Measurements from ENCODE around the gene ZNRD2.

Gene ZNRD2

GRCh38 chr11:65536412-65537295, 33.6 kb upstream of the ZNRD2 start:
- ATAC-seq = no peak
- TF ChIP-seq POU6F1 (CRISPR knock-in tag; IDR thresholded peaks at IDR 0.05; ENCODE audit: borderline replicate concordance, low read depth) (no peak), ZNF565 (CRISPR knock-in tag; conservative IDR thresholded peaks at IDR 0.05; ENCODE audit: low read depth) (no peak), CSRNP3 (CRISPR knock-in tag; IDR thresholded peaks at IDR 0.05) (no peak), PPARA (CRISPR knock-in tag; IDR thresholded peaks at IDR 0.05; ENCODE audit: borderline replicate concordance) (no peak), SNAI2 (CRISPR knock-in tag; IDR thresholded peaks at IDR 0.05) (no peak), ZNF70 (CRISPR knock-in tag; IDR thresholded peaks at IDR 0.05) (no peak), GLIS3 (CRISPR knock-in tag; IDR thresholded peaks at IDR 0.05) (no peak), TOX (CRISPR knock-in tag; IDR thresholded peaks at IDR 0.05; ENCODE audit: borderline replicate concordance) (no peak), ZNF8 (CRISPR knock-in tag; IDR thresholded peaks at IDR 0.05) (no peak), PATZ1 (CRISPR knock-in tag; IDR thresholded peaks at IDR 0.05; ENCODE audit: borderline replicate concordance) (no peak), ISL1 (CRISPR knock-in tag; IDR thresholded peaks at IDR 0.05) (no peak), CREB5 (CRISPR knock-in tag; IDR thresholded peaks at IDR 0.05; ENCODE audit: low read depth) (no peak), CSDC2 (CRISPR knock-in tag; IDR thresholded peaks at IDR 0.05) (no peak), ZFP3 (CRISPR knock-in tag; IDR thresholded peaks at IDR 0.05) (no peak)

- TF ChIP-seq ZNF70 (CRISPR knock-in tag; IDR thresholded peaks at IDR 0.05) (no peak), ZNF8 (CRISPR knock-in tag; IDR thresholded peaks at IDR 0.05) (no peak), CSDC2 (CRISPR knock-in tag; IDR thresholded peaks at IDR 0.05) (no peak), PPARA (CRISPR knock-in tag; IDR thresholded peaks at IDR 0.05; ENCODE audit: borderline replicate concordance) (no peak), TSHZ2 (CRISPR knock-in tag; IDR thresholded peaks at IDR 0.05) (no peak), PATZ1 (CRISPR knock-in tag; IDR thresholded peaks at IDR 0.05; ENCODE audit: borderline replicate concordance) (no peak), TCF4 (CRISPR knock-in tag; IDR thresholded peaks at IDR 0.05; ENCODE audit: borderline replicate concordance) (no peak), RARB (CRISPR knock-in tag; IDR thresholded peaks at IDR 0.05) (no peak), SNAI2 (CRISPR knock-in tag; IDR thresholded peaks at IDR 0.05) (no peak), TOX (CRISPR knock-in tag; IDR thresholded peaks at IDR 0.05; ENCODE audit: borderline replicate concordance) (no peak), ESRRG (CRISPR knock-in tag; IDR thresholded peaks at IDR 0.05) (no peak)
- ATAC-seq = no peak
These were observed 33.0 kb upstream of the ZNRD2 start for GRCh38 chr11:65537296-65537597.
